Testis (tissue), 2 donors: Measurements from ENCODE around the gene INA.
"Not testable (repeated sequence)": the region's sequence is repeated elsewhere in the genome, so short reads cannot be mapped to it uniquely, and the experiment has no call there.

Source experiments
- CTCF ChIP-seq, 3 experiments: fragments of 450-650 bp in 2 of 3; fragments of 200-600 bp in 1 of 3; sonication (generic) in 1 of 3; IDR thresholded peaks; one replicate each; pipeline ENCODE4 v1.5.1; 2016 to 2019; ENCODE audit warnings: antibody characterized with exemption in 3 of 3, mild to moderate bottlenecking in 2 of 3, moderate library complexity in 1 of 3
- POLR2A ChIP-seq: fragments of 450-650 bp; IDR thresholded peaks from one replicate; pipeline ENCODE4 v1.6.1; 2017; ENCODE audit warnings: antibody characterized with exemption, mild to moderate bottlenecking, moderate library complexity

- TF ChIP-seq POLR2A; CTCF (IDR thresholded peaks at IDR 0.05): not testable (repeated sequence)
These were observed 18.0 kb upstream of the INA start for GRCh38 chr10:103258928-103259327.
